Natural killer cell (primary cell): ENCODE measurements around the gene PPP6C. TPM values are rescaled to one million over a fixed set of nuclear protein-coding genes. Genes with fewer than 3 reads are reported as not detected.

Experiments used
- ATAC-seq, 3 donors: fragments of 150-1000 bp in 2 of 3; fragments of 200-7000 bp in 1 of 3; cut with Tn5 transposase; 1 replicate in 1 of 3; 2 replicates in 2 of 3; pipeline ENCODE4 v1.10.0; 2021; ENCODE audit warnings: mild to moderate bottlenecking in 2 of 3, moderate library complexity in 2 of 3
- DNase-seq, 2 donors: peaks; one replicate each; pipeline versions ENCODE4 v3.0.0 to v3.0.0-alpha.2; 2013 to 2021; ENCODE audit warnings: mixed read lengths in 1 of 2
- H3K27ac ChIP-seq: one replicate; pipeline ENCODE4 v1.5.1; 2013; ENCODE audit warnings: mild to moderate bottlenecking, low read length
- H3K27me3 ChIP-seq: one replicate; pipeline ENCODE4 v1.6.1; 2013; ENCODE audit warnings: low read length; ENCODE audit not compliant: control insufficient read depth, insufficient read depth
- H3K36me3 ChIP-seq: one replicate; pipeline ENCODE4 v1.6.1; 2013; ENCODE audit warnings: low read length; ENCODE audit not compliant: control insufficient read depth, insufficient read depth
- H3K4me1 ChIP-seq: one replicate; pipeline ENCODE4 v1.6.1; 2013; ENCODE audit warnings: low read length; ENCODE audit not compliant: control insufficient read depth, insufficient read depth
- H3K4me3 ChIP-seq: one replicate; pipeline ENCODE4 v1.5.1; 2013; ENCODE audit warnings: low read length
- H3K9me3 ChIP-seq: one replicate; pipeline ENCODE4 v1.6.1; 2013; ENCODE audit warnings: low read length; ENCODE audit not compliant: control insufficient read depth, insufficient read depth
- H3K27ac Mint-ChIP-seq, 2 donors: one replicate each; pipeline ENCODE4 v1.8.0; 2022; ENCODE audit warnings: mild to moderate bottlenecking in 2 of 2, mixed read lengths in 2 of 2, moderate library complexity in 1 of 2
- H3K27me3 Mint-ChIP-seq, 2 donors: one replicate each; pipeline ENCODE4 v1.8.0; 2022; ENCODE audit warnings: low read depth in 2 of 2, mixed read lengths in 2 of 2
- H3K36me3 Mint-ChIP-seq: one replicate; pipeline ENCODE4 v1.8.0; 2022; ENCODE audit warnings: mixed read lengths
- H3K4me1 Mint-ChIP-seq, 2 donors: one replicate each; pipeline ENCODE4 v1.8.0; 2022; ENCODE audit warnings: mixed read lengths in 2 of 2
- H3K4me3 Mint-ChIP-seq: one replicate; pipeline ENCODE4 v1.8.0; 2022; ENCODE audit warnings: mild to moderate bottlenecking, moderate library complexity, mixed read lengths
- H3K9me3 Mint-ChIP-seq, 2 donors: one replicate each; pipeline ENCODE4 v1.8.0; 2022; ENCODE audit warnings: mixed read lengths in 2 of 2
- CTCF ChIP-seq: fragments of 200-600 bp; IDR thresholded peaks from one replicate; pipeline ENCODE4 v1.8.0; 2022; ENCODE audit warnings: antibody characterized with exemption
- WGBS: methylation state at CpG from one replicate; pipeline ENCODE4 v1.1.7; 2013; ENCODE audit warnings: missing lambda C conversion rate; ENCODE audit not compliant: insufficient coverage; 5-methylcytosine and 5-hydroxymethylcytosine counted together
- intact Hi-C: fragments of 100-400 bp; cut with micrococcal nuclease; formaldehyde crosslinking; loops from one replicate; pipeline ENCODE4 v1.14.2; 2022
- total RNA-seq, 4 donors: library from RNA; stranded (reverse); fragments of 120-200 nt in 1 of 4; gene quantifications; one replicate each; pipeline versions ENCODE4 v1.2.3 to v1.2.4, GENCODE V29; 2013 to 2022

The PPP6C gene
- total RNA-seq, 3 donors from 2014 or later (not counting 1 experiment from before 2014, with no cell fraction given), result 31.1 to 37.4 (median 34.8) TPM

- no peaks in the 10 kb centered on the region for H3K36me3 ChIP-seq
- no CpG with 5 or more reads among the region's 1 CpG for WGBS
- H3K27ac Mint-ChIP-seq, result peak overlapping the region in 1 of 2 donors; percentile 22
- ATAC-seq, result peak in 1 of 3 donors; percentile 36
- peaks cover 0 to 3% of the 10 kb centered on the region in 2 donors for H3K9me3 Mint-ChIP-seq
- no peaks in the 10 kb centered on the region for H3K27me3 ChIP-seq
- no peaks in the 10 kb centered on the region for H3K36me3 Mint-ChIP-seq
- no peak overlapping the region for H3K27ac ChIP-seq
- no peak overlapping the region for H3K4me3 Mint-ChIP-seq
- intact Hi-C loops, result no loop called here
- no peak for TF ChIP-seq CTCF
- H3K4me1 ChIP-seq, result no peaks in the 10 kb centered on the region
- no peak for DNase-seq
- H3K4me3 ChIP-seq, result no peak overlapping the region
- peaks cover 14 to 15% of the 10 kb centered on the region in 2 donors for H3K4me1 Mint-ChIP-seq
- no peaks in the 10 kb centered on the region for H3K9me3 ChIP-seq
- no peaks in the 10 kb centered on the region for H3K27me3 Mint-ChIP-seq
These were observed 55.9 kb downstream of the PPP6C start for GRCh38 chr9:125133403-125134329.

- H3K4me3 Mint-ChIP-seq, result no peak overlapping the region
- ATAC-seq (no peak), DNase-seq (no peak)
- peaks cover 18 to 19% of the 10 kb centered on the region in 2 donors for H3K4me1 Mint-ChIP-seq
- H3K27ac Mint-ChIP-seq, result no peak overlapping the region
- Histone ChIP-seq H3K27me3 (no peaks in the 10 kb centered on the region), H3K4me1 (peaks cover 6% of the 10 kb centered on the region), H3K27ac (no peak overlapping the region), H3K4me3 (no peak overlapping the region), H3K9me3 (no peaks in the 10 kb centered on the region), H3K36me3 (no peaks in the 10 kb centered on the region)
- no peaks in the 10 kb centered on the region for H3K27me3 Mint-ChIP-seq
- WGBS, result 85% methylated on average over 6 of the region's 6 CpGs
- H3K9me3 Mint-ChIP-seq, result peaks cover 0 to 3% of the 10 kb centered on the region in 2 donors
- no peak for TF ChIP-seq CTCF
- no peaks in the 10 kb centered on the region for H3K36me3 Mint-ChIP-seq
- intact Hi-C loops, result no loop called here
These were observed 57.8 kb downstream of the PPP6C start for GRCh38 chr9:125131778-125132177.

- Histone ChIP-seq H3K27ac (peak overlapping the region; percentile 57), H3K4me1 (peaks cover 23% of the 10 kb centered on the region), H3K36me3 (no peaks in the 10 kb centered on the region), H3K9me3 (no peaks in the 10 kb centered on the region), H3K27me3 (no peaks in the 10 kb centered on the region), H3K4me3 (no peak overlapping the region)
- DNase-seq, result peak; percentile 75 to 93
- H3K9me3 Mint-ChIP-seq, result no peaks in the 10 kb centered on the region
- TF ChIP-seq CTCF, result no peak
- H3K4me1 Mint-ChIP-seq, result peaks cover 18 to 20% of the 10 kb centered on the region in 2 donors
- intact Hi-C loops, result loop anchor here (1.0 kb wide), 1 partner anchor 17 kb away; the partner anchor contains the start of gene SCAI
- ATAC-seq, result peak; percentile 96 to 100 (median 97)
- 25% methylated on average over 2 of the region's 2 CpGs for WGBS
- no peaks in the 10 kb centered on the region for H3K36me3 Mint-ChIP-seq
- H3K4me3 Mint-ChIP-seq, result peak overlapping the region; percentile 83
- peak overlapping the region; percentile 87 to 98 for H3K27ac Mint-ChIP-seq
- no peaks in the 10 kb centered on the region for H3K27me3 Mint-ChIP-seq
These were observed 63.4 kb downstream of the PPP6C start for GRCh38 chr9:125126019-125126746.
